ENCODE measurements around the gene EXOSC5. TPM values are rescaled to one million over a fixed set of nuclear protein-coding genes. Genes with fewer than 3 reads are reported as not detected.

EXOSC5 gene
- total and polyA plus RNA-seq, 2 of the 13 experiments (the other 11 are each of a cell fraction or from before 2014, with no cell fraction given): 24.1 to 26.5 TPM

- peak; percentile 7 for TF ChIP-seq TEAD3 (CRISPR knock-in tag; optimal IDR thresholded peaks at IDR 0.05; ENCODE audit: borderline replicate concordance)
- TF ChIP-seq ZBTB7B (CRISPR knock-in tag; IDR thresholded peaks at IDR 0.05): no peak
- no peak for TF ChIP-seq ZSCAN29 (CRISPR knock-in tag; conservative IDR thresholded peaks at IDR 0.05)
- TF ChIP-seq TFE3 (CRISPR knock-in tag; IDR thresholded peaks at IDR 0.05): 0 out of 2 replicates have a peak, but pooled peaks have one; percentile 10
- TF ChIP-seq ZNF350 (CRISPR knock-in tag; IDR thresholded peaks at IDR 0.05; ENCODE audit: borderline replicate concordance, low read depth): 0 out of 2 replicates have a peak, but pooled peaks have one; percentile 26
These were observed 42.7 kb downstream of the EXOSC5 start (continued) for GRCh38 chr19:41354343-41354953.

GRCh38 chr19:41353466-41354342 is 43.5 kb downstream of the EXOSC5 start, which contains the start of gene TGFB1:
TSS of gene TGFB1 (minus strand) at chr19:41353922. CDS start at chr19:41353044, 878 bp downstream.
- CTCF ChIA-PET (ENCODE audit: low intra/inter-chr PET ratio, low total read pairs): interaction anchor here (2.3 kb wide), 1 partner anchor 32 kb away, joined by 12 read pairs; no protein-coding TSS in a partner anchor
- H3K4me1 ChIP-seq (ENCODE audit: insufficient read depth, low read length): peaks cover 32% of the 10 kb centered on the region
- H3K27me3 ChIP-seq (ENCODE audit: control insufficient read depth in 1 of 2, insufficient read depth in 2 of 2, low read length in 2 of 2): no peaks in the 10 kb centered on the region; a peak in 2 of 5 replicates
- WGBS (ENCODE audit: low lambda C conversion rate): under 1% methylated on average over 17 of the region's 78 CpGs
- intact Hi-C loops (cut with micrococcal nuclease; ENCODE audit: unreplicated experiment) (loop anchor here (2.0 kb wide), 1 partner anchor 29 kb away; no protein-coding TSS in a partner anchor), in situ Hi-C loops (cut with HindIII; ENCODE audit: extremely low pct_ligation_motif_present, low pct_unique_long_range_greater_than_20kb) (loop anchor here (5.0 kb wide), 1 partner anchor 41 kb away; the partner anchor contains the start of gene CCDC97)
- H3K27ac ChIP-seq (ENCODE audit: extremely low read length, insufficient read depth, low read length): peak within 1 kb of the TSS; percentile 60
- no peaks in the 10 kb centered on the region for H3K9me3 ChIP-seq (ENCODE audit: low read length)
- H3K36me3 ChIP-seq (replicated peaks in 1 of 2; ENCODE audit: control insufficient read depth in 1 of 2, insufficient read depth in 2 of 2, low read length in 2 of 2): peaks cover 3 to 6% of the 10 kb centered on the region in 2 experiments; a peak in 2 of 5 replicates
- peaks cover 29% of the 10 kb centered on the region for H3K79me2 ChIP-seq (ENCODE audit: insufficient read depth, low read length)
- BruUV-seq (replicated peaks): TSS peak; percentile 86
- peak within 1 kb of the TSS; percentile 80 for H3K4me2 ChIP-seq (ENCODE audit: low read depth, low read length)
- POLR2A ChIA-PET: interaction anchor here (1.2 to 3.1 kb wide), 7 partner anchors 10 to 90 kb away, joined by 3 to 73 read pairs (median 14); partner anchors contain the start of genes B3GNT8, B9D2, CCDC97 and DMAC2
- ATAC-seq: peak; percentile 69
- no peak within 1 kb of the TSS for H2AFZ ChIP-seq (ENCODE audit: low read length)
- H3K9ac ChIP-seq (ENCODE audit: insufficient read depth, low read depth, low read length): peak within 1 kb of the TSS; percentile 82
- FAIRE-seq: no peak
- peak within 1 kb of the TSS; percentile 90 to 95 (median 95) for H3K4me3 ChIP-seq (replicated peaks in 1 of 3; ENCODE audit: insufficient read depth in 1 of 3, low read depth in 2 of 3, low read length in 3 of 3)
- peaks cover 12% of the 10 kb centered on the region; the same call in 1 of the 2 replicates for H4K20me1 ChIP-seq (ENCODE audit: insufficient read depth, low read length)
- DNase-seq (ENCODE audit: low spot score): peak; percentile 70
- TF ChIP-seq XRCC5 (optimal IDR thresholded peaks at IDR 0.05; ENCODE audit: low read length) (peak; percentile 77), ZNF878 (CRISPR knock-in tag; IDR thresholded peaks at IDR 0.05) (peak; percentile 16; the same call in 1 of the 2 replicates), SRSF1 (optimal IDR thresholded peaks at IDR 0.05; ENCODE audit: low read depth, low read length) (peak; percentile 79), EED (CRISPR knock-in tag; IDR thresholded peaks at IDR 0.05) (no peak), MLLT10 (CRISPR knock-in tag; IDR thresholded peaks at IDR 0.05) (no peak), ADNP (CRISPR knock-in tag; IDR thresholded peaks at IDR 0.05) (no peak), ZNF749 (CRISPR knock-in tag; IDR thresholded peaks at IDR 0.05; ENCODE audit: borderline replicate concordance) (no peak), SIN3A (IDR thresholded peaks at IDR 0.05; ENCODE audit: borderline replicate concordance, low read depth, low read length) (peak; percentile 58; the same call in 1 of the 2 replicates), ZFY (CRISPR knock-in tag; IDR thresholded peaks at IDR 0.05) (no peak; the same call in 1 of the 2 replicates), SP4 (CRISPR knock-in tag; IDR thresholded peaks at IDR 0.05) (peak; percentile 95), PBX2 (CRISPR knock-in tag; IDR thresholded peaks at IDR 0.05) (no peak), SCMH1 (CRISPR knock-in tag; IDR thresholded peaks at IDR 0.05; ENCODE audit: borderline replicate concordance) (no peak), FLYWCH1 (CRISPR knock-in tag; IDR thresholded peaks at IDR 0.05) (no peak), ZNF451 (CRISPR knock-in tag; IDR thresholded peaks at IDR 0.05) (0 out of 2 replicates have a peak, but pooled peaks have one; percentile 39), RFX1 (IDR thresholded peaks at IDR 0.05) (no peak)
